NT2/D1 (cell line): ENCODE results near the gene ARRB1.

ENCODE experiments used
- DNase-seq: peaks from one replicate; pipeline ENCODE4 v3.0.0-alpha.2; 2011; ENCODE audit warnings: low read depth, low spot score
- H3K27me3 ChIP-seq: 2 replicates; pipeline ENCODE4 v1.6.0; 2011; ENCODE audit warnings: mild to moderate bottlenecking; ENCODE audit not compliant: insufficient read length, insufficient read depth
- H3K36me3 ChIP-seq: 2 replicates; pipeline ENCODE4 v1.6.1; 2011; ENCODE audit warnings: mild to moderate bottlenecking, low read length, mixed read lengths; ENCODE audit not compliant: insufficient read depth, insufficient read length
- H3K4me1 ChIP-seq: 2 replicates; pipeline ENCODE4 v1.5.1; 2011; ENCODE audit not compliant: insufficient read depth, insufficient read length
- H3K4me3 ChIP-seq: 2 replicates; pipeline ENCODE4 v1.5.1; 2011; ENCODE audit warnings: low read depth; ENCODE audit not compliant: insufficient read length
- H3K9ac ChIP-seq: 2 replicates; pipeline ENCODE4 v1.6.0; 2011; ENCODE audit warnings: low read depth; ENCODE audit not compliant: insufficient read length
- H3K9me3 ChIP-seq: 2 replicates; pipeline ENCODE4 v1.5.1; 2011; ENCODE audit warnings: mild to moderate bottlenecking, low read length; ENCODE audit not compliant: insufficient read depth
- SUZ12 ChIP-seq: IDR thresholded peaks from 2 replicates; pipeline ENCODE4 v1.6.1; 2011; ENCODE audit not compliant: insufficient read length, insufficient read depth; ENCODE audit errors: extremely low read depth
- YY1 ChIP-seq: IDR thresholded peaks from 2 replicates; pipeline ENCODE4 v1.6.1; 2011; ENCODE audit not compliant: insufficient read length, insufficient read depth
- ZNF274 ChIP-seq: IDR thresholded peaks from 2 replicates; pipeline ENCODE4 v1.6.1; 2011; ENCODE audit warnings: mild to moderate bottlenecking, low read depth, low read length

The ARRB1 gene

DNA sequence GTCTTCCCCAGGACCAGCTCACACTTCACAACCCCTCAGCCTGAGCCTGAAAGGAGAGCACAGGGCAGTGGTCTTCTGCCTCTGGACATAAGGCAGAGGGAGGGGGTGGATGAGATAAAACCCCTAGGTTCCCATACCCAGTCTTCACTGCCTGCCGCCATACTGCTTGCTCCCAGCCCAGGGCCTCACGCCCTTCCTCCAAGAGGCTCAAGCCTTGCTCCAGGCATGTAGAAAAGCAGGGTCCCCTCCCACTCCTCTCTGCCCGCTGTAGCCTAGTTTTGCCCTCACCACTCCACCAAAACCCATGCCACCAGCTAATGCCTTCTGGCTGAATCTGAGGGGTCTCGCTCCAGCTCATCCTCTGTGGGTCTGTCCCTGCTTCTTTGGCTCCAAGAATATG is 5.2 kb downstream of the ARRB1 start:
- H3K9me3 ChIP-seq, result no peaks in the 10 kb centered on the region
- TF ChIP-seq ZNF274 (no peak), YY1 (no peak), SUZ12 (no peak)
- H3K36me3 ChIP-seq, result peaks cover 59% of the 10 kb centered on the region
- H3K9ac ChIP-seq, result no peak overlapping the region
- peaks cover 52% of the 10 kb centered on the region for H3K4me1 ChIP-seq
- DNase-seq, result no peak
- H3K4me3 ChIP-seq, result no peak overlapping the region
- no peaks in the 10 kb centered on the region for H3K27me3 ChIP-seq

DNA sequence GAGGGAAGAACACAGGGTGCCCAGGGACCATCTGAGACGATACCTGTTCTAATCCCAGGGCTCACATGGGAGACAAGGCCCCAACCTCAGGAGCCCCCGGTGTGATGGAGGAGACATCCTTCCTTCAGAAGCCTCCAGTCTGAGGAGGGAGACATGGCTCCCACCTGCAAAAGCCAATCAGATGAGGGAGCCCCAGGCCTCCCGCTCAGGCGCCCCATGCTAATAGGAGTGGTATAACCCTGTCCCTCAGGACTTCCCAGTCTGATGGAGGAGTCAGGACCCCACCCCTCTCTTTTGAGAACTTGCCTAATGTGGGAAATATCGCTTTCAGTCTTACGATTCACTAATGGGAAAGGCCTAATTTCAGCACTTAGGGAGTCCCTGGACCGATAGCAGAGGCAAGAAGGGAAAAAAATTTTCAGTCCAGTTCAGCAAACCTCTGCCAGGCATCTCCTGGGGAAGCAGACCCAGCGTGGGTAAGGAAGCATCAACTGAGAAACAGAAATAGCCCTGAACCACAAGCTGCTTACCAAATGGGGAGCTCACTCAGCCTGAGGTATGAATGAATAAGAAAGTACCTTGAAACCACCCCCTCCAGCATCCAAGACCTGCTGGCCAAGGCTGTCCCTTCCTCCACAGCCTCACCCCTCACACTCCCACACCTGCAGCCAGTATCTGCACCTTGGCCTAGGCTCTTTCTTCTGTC is 5.9 kb downstream of the ARRB1 start:
- DNase-seq, result no peak
- Histone ChIP-seq H3K27me3 (no peaks in the 10 kb centered on the region), H3K36me3 (peaks cover 55% of the 10 kb centered on the region), H3K9me3 (no peaks in the 10 kb centered on the region), H3K4me1 (peaks cover 50% of the 10 kb centered on the region), H3K4me3 (no peak overlapping the region), H3K9ac (no peak overlapping the region)
- no peak for TF ChIP-seq ZNF274
- TF ChIP-seq SUZ12, result no peak

DNA sequence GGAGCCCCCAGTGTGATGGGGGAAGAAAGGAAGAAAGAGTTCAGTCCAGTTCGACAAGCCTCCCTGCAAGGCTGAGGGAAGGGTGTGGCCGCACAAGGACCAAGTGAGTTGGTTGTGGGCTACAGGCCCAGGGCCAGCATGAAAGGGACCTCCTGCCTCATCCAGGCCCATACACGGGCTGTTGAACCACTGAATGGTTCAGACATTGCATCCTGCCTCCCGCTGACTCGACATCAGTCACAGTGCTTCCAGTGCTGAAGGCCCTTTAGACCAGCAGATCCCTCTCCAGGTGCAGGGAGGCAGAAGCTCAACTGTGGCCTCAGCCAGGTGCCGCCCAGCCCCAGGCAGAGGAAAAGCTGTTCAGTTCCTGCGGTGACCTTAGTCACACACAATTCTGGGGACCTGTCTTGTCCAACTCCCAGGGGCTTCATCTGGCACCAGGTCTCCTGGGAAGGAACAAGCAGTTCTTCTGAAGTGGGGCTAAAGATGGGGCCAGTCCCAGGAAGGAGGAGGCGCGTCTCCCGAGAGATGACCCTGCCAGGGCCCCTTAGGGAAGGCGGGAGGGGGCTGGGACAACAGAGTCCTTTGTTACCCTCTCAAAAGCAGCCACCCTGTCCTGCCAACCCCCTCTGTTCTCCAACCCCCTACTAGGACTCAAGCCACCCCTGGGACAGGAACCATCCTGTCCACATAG is 6.6 kb downstream of the ARRB1 start:
- peak overlapping the region; percentile 26 for H3K9ac ChIP-seq
- no peaks in the 10 kb centered on the region for H3K27me3 ChIP-seq
- H3K4me1 ChIP-seq, result peaks cover 54% of the 10 kb centered on the region
- H3K36me3 ChIP-seq, result peaks cover 58% of the 10 kb centered on the region
- TF ChIP-seq SUZ12, result no peak
- no peak for TF ChIP-seq YY1
- TF ChIP-seq ZNF274, result no peak
- no peak overlapping the region for H3K4me3 ChIP-seq
- no peak for DNase-seq
- H3K9me3 ChIP-seq, result no peaks in the 10 kb centered on the region

DNA sequence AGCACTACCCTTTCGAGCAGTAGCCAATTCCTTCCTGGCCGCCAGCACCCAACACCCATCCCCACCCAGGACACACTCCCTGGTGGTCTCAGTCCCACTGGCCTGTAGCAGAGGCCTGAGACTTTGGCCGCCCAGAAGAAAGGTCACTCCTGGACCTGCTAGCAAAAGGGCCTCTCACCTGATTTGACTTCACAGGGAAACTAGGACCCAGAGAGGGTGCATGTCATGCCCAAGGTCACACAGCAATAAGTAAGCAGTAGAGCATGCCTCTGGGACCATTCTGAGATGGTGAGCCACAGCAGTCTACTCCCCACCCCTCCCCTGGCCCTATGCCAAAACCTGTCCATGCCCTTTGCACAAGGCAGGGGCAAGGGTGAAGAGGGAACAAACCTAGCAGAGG is 7.3 kb downstream of the ARRB1 start:
- Histone ChIP-seq H3K4me1 (peaks cover 57% of the 10 kb centered on the region), H3K9me3 (no peaks in the 10 kb centered on the region), H3K36me3 (peaks cover 61% of the 10 kb centered on the region), H3K27me3 (no peaks in the 10 kb centered on the region), H3K4me3 (no peak overlapping the region), H3K9ac (peak overlapping the region; percentile 26)
- TF ChIP-seq ZNF274 (no peak), SUZ12 (no peak), YY1 (no peak)
- DNase-seq, result no peak

DNA sequence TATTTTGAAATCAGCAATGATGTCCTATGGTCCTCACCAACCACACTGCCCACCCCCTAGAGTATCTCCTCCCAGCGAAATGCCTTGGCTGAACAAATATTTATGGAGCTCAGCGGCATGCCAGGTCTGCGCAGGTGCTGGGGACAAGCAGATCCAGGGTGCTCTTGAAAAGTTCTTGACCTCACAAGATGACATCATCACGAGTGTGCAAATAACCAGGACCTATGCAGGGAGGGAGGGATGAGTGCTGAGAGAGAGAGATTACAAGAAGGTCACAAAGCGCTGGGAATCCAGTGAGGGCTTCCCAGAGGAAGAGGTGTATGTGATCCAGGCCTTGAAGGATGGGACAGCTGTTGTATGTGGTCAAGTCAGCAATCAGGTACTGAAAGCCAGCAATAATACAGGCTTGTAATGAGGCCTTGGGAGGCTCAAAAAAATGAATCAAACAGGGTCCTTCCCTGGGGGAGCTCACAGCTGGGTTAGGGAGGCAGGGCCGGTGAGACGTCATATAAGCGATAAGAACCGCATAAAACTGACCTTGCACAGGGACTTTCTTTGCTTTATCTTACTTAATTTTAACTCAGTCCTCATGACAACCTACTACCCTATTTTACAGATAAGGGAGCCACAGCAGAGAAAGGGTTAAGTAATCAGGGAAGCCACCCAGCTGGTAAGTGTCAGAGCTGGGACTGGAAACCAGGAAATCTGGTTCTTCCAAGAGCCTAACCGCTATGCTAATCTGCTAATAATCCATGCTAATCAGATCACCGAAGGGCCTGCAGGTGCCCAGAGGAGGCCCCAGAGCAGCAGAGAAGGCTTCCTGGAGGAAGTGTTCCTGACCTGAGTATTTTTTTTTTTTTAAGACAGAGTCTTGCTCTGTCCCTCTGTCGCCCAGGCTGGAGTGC is 8.2 kb downstream of the ARRB1 start:
- DNase-seq, result no peak
- Histone ChIP-seq H3K4me3 (no peak overlapping the region), H3K4me1 (peaks cover 56% of the 10 kb centered on the region), H3K27me3 (no peaks in the 10 kb centered on the region), H3K9me3 (no peaks in the 10 kb centered on the region), H3K9ac (no peak overlapping the region), H3K36me3 (peaks cover 63% of the 10 kb centered on the region)
- TF ChIP-seq YY1 (no peak), SUZ12 (no peak), ZNF274 (no peak)

DNA sequence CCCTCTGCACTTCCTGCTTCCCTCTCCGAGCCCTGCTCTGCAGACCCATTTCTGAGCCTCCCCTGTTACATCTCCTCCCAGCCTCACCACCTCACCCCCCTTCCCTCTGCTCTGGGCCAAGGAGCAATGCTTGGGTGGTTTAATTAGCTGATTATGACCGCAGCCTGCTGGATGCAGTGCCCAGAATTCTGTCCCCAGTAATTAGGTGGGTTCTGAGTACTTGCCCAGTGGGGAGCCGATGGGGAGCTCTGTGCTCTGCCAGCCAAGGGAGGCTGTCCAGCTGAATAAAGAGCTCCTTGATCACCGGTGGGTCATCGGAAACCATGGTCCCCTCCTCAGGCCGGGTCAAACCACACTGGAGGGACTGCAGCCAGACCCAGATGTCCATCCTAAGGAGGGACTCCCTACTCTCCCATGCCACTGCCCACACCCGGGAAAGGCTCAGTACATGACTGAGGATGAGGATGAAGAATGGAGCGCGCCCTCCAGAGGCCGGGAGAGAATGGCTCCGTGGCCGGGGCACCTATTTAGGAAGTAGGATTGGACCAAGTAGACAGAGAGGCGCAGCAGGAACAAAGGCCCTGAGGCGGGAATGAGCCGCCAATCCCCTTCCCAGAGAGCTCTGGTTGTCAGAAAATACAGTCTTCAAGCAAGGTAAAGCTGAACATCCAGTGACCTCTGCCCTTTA is 9.1 kb downstream of the ARRB1 start:
- Histone ChIP-seq H3K4me3 (no peak overlapping the region), H3K27me3 (no peaks in the 10 kb centered on the region), H3K36me3 (peaks cover 61% of the 10 kb centered on the region), H3K9ac (peak overlapping the region; percentile 51), H3K4me1 (peaks cover 54% of the 10 kb centered on the region), H3K9me3 (no peaks in the 10 kb centered on the region)
- TF ChIP-seq ZNF274 (no peak), YY1 (no peak), SUZ12 (no peak)
- no peak for DNase-seq
